Keratinocyte (primary cell): Measurements from ENCODE around the gene TOM1L2. TPM values are rescaled to one million over a fixed set of nuclear protein-coding genes. Genes with fewer than 3 reads are reported as not detected.

ENCODE experiments used
- DNase-seq: peaks from one replicate; pipeline ENCODE4 v3.0.0-alpha.2; 2011; ENCODE audit warnings: low read depth, missing footprints, low spot score
- FAIRE-seq: peaks from 2 replicates; lab custom pipeline; 2011; peaks lifted over from hg19 to GRCh38; lab: Jason Lieb, UNC
- H2AFZ ChIP-seq: 2 replicates; pipeline ENCODE4 v1.6.0; 2012; ENCODE audit warnings: low read length, control low read depth, inconsistent platforms; ENCODE audit not compliant: control insufficient read depth
- H3K27ac ChIP-seq: 2 replicates; pipeline ENCODE4 v1.5.1; 2011; ENCODE audit warnings: low read length; ENCODE audit not compliant: control insufficient read depth, insufficient read depth
- H3K27me3 ChIP-seq: 3 replicates; pipeline ENCODE4 v1.6.0; 2011; ENCODE audit warnings: low read length; ENCODE audit not compliant: control insufficient read depth, insufficient read depth; ENCODE audit errors: extremely low read depth
- H3K36me3 ChIP-seq, 2 experiments: 2 replicates in 1 of 2; 3 replicates in 1 of 2; pipeline ENCODE4 v1.5.1; 2011; ENCODE audit warnings: low read length in 2 of 2, mild to moderate bottlenecking in 1 of 2; ENCODE audit not compliant: control insufficient read depth in 2 of 2, insufficient read depth in 2 of 2; ENCODE audit errors: extremely low read depth in 1 of 2
- H3K4me1 ChIP-seq: 3 replicates; pipeline ENCODE4 v1.5.1; 2011; ENCODE audit warnings: low read length; ENCODE audit not compliant: control insufficient read depth, insufficient read depth; ENCODE audit errors: extremely low read depth
- H3K4me2 ChIP-seq: 3 replicates; pipeline ENCODE4 v1.6.0; 2011; ENCODE audit warnings: low read depth, low read length; ENCODE audit not compliant: control insufficient read depth, insufficient read depth; ENCODE audit errors: extremely low read depth
- H3K4me3 ChIP-seq, 3 experiments: fragments of 200-600 bp in 1 of 3; sonication (generic) in 1 of 3; 2 replicates in 2 of 3; 3 replicates in 1 of 3; pipeline ENCODE4 v1.5.1; 2011 to 2016; ENCODE audit warnings: low read length in 3 of 3, mild to moderate bottlenecking in 3 of 3, control low read depth in 2 of 3, inconsistent platforms in 1 of 3, low read depth in 1 of 3, mixed read lengths in 1 of 3, mixed run types in 1 of 3, moderate library complexity in 1 of 3; ENCODE audit not compliant: control insufficient read depth in 2 of 3, insufficient read depth in 2 of 3; ENCODE audit errors: extremely low read depth in 1 of 3
- H3K79me2 ChIP-seq: 2 replicates; pipeline ENCODE4 v1.6.0; 2012; ENCODE audit warnings: low read length; ENCODE audit not compliant: control insufficient read depth, insufficient read depth
- H3K9ac ChIP-seq: 3 replicates; pipeline ENCODE4 v1.6.0; 2011; ENCODE audit warnings: low read length; ENCODE audit not compliant: control insufficient read depth, insufficient read depth; ENCODE audit errors: extremely low read depth
- H3K9me1 ChIP-seq: 3 replicates; pipeline ENCODE4 v1.6.0; 2011; ENCODE audit warnings: low read length; ENCODE audit not compliant: control insufficient read depth, insufficient read depth; ENCODE audit errors: extremely low read depth
- H3K9me3 ChIP-seq: 2 replicates; pipeline ENCODE4 v1.5.1; 2012; ENCODE audit warnings: low read depth, low read length; ENCODE audit not compliant: control insufficient read depth
- H4K20me1 ChIP-seq: 3 replicates; pipeline ENCODE4 v1.6.0; 2011; ENCODE audit warnings: low read length; ENCODE audit not compliant: control insufficient read depth, insufficient read depth; ENCODE audit errors: extremely low read depth
- EZH2 ChIP-seq: IDR thresholded peaks from one replicate; pipeline ENCODE4 v1.6.1; 2012; ENCODE audit warnings: inconsistent platforms, mild to moderate bottlenecking, low read length, moderate library complexity
- dilution Hi-C: fragments of 300-500 bp; cut with MboI; formaldehyde crosslinking; loops from one replicate; pipeline ENCODE4 v1.7.0; 2020; ENCODE audit warnings: low sequenced_read_pairs; ENCODE audit not compliant: extremely low pct_ligation_motif_present
- polyA plus RNA-seq, 5 experiments: library from polyadenylated mRNA; depleted of rRNA in 3 of 5; stranded (reverse) in 3 of 5; stranded (forward) in 1 of 5; unstranded in 1 of 5; fragments of >200 nt; gene quantifications; 1 replicate in 1 of 5; 2 replicates in 3 of 5; 3 replicates in 1 of 5; pipeline versions ENCODE4 v1.2.1 to v1.2.3, GENCODE V29; 2011 to 2012; ENCODE audit warnings: missing spikeins in 2 of 5, low read depth in 1 of 5, low replicate concordance in 1 of 5
- TF ChIP-seq, protein P1 (sequence below), 3 experiments: IDR thresholded peaks in 1 of 3; conservative IDR thresholded peaks in 1 of 3; optimal IDR thresholded peaks in 1 of 3; 2 replicates in 2 of 3; 3 replicates in 1 of 3; pipeline versions ENCODE3 to v1.5.1; 2011; ENCODE audit warnings: low read length in 3 of 3, mild to moderate bottlenecking in 3 of 3, moderate library complexity in 2 of 3, control low read depth in 1 of 3, inconsistent platforms in 1 of 3; ENCODE audit not compliant: insufficient read depth in 2 of 3; ENCODE audit errors: extremely low read depth in 1 of 3

The TOM1L2 gene
- polyA plus RNA-seq, 1 donor (not counting 4 experiments of a cell fraction or from before 2014, with no cell fraction given): 36.3 TPM

DNA sequence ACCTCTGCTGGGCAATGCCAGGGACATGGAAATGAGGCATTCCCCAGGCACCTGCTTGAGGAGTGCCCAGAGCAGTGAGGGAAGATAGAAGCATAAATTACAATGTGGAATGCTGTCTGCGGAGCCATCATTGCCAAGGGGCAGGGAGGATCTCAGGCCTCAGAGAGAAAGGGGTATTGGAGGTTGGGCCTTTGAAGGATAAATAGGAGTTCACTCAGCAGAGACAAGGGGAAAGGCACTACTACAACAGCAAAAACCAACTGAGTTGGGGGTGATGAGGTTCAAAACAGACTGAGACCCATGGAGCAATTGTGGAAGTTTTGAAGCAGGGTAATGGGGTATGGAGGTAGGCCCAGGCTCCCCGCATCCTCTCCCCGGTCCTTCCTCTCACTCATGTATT, 168.2 kb downstream of the TOM1L2 start:
- Histone ChIP-seq H3K27ac (no peak overlapping the region), H3K79me2 (no peaks in the 10 kb centered on the region), H3K9me1 (peaks cover 2% of the 10 kb centered on the region), H3K9ac (no peak overlapping the region), H3K36me3 (peaks cover 17 to 31% of the 10 kb centered on the region in 2 experiments), H3K27me3 (no peaks in the 10 kb centered on the region), H4K20me1 (peaks cover 8% of the 10 kb centered on the region), H3K4me3 (no peak overlapping the region), H3K9me3 (no peaks in the 10 kb centered on the region), H2AFZ (no peak overlapping the region), H3K4me1 (peaks cover 9% of the 10 kb centered on the region), H3K4me2 (no peak overlapping the region)
- dilution Hi-C loops: no loop called here
- no peak for DNase-seq
- TF ChIP-seq, protein P1, sequence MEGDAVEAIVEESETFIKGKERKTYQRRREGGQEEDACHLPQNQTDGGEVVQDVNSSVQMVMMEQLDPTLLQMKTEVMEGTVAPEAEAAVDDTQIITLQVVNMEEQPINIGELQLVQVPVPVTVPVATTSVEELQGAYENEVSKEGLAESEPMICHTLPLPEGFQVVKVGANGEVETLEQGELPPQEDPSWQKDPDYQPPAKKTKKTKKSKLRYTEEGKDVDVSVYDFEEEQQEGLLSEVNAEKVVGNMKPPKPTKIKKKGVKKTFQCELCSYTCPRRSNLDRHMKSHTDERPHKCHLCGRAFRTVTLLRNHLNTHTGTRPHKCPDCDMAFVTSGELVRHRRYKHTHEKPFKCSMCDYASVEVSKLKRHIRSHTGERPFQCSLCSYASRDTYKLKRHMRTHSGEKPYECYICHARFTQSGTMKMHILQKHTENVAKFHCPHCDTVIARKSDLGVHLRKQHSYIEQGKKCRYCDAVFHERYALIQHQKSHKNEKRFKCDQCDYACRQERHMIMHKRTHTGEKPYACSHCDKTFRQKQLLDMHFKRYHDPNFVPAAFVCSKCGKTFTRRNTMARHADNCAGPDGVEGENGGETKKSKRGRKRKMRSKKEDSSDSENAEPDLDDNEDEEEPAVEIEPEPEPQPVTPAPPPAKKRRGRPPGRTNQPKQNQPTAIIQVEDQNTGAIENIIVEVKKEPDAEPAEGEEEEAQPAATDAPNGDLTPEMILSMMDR (optimal IDR thresholded peaks at IDR 0.05 in 1 of 3, IDR thresholded peaks at IDR 0.05 in 1 of 3, conservative IDR thresholded peaks at IDR 0.05 in 1 of 3; ENCODE audit: extremely low read depth in 1 of 3, insufficient read depth in 2 of 3, low read length in 3 of 3): no peak
- no peak for TF ChIP-seq EZH2
- FAIRE-seq: no peak

DNA sequence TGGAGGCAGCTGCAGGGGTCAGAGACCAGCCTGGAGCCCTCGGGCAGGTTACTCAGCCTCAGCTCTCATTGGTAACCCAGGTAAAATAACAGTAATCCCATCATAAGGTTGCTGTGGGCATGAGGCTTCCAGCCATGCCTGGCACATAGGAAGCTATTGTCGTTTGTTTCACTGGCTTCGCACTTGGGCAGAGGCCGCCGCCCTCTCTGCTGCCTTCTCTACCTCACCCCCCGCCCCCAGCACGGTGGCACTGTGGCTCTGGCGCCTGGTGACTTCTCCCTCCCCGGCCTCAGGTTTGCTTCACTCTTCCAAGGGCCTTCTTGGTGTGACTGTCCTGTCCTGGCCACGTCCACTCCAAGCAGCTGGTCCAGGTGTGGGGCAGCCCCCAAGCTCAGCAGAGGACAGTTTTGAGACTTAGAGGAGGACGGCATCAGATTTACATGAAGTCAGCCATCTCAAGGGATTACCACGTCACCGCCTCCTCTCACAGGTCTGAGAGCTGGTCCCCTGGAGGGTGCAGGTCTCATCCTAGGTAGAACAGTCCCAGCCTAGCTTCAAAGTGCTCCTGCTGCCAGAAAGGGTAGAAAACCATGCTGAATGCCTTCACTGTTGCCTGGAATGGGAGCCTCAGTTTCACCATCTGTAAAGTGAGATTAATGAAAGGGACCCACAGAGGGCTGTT, 170.3 kb downstream of the TOM1L2 start:
- Histone ChIP-seq H3K9me1 (peaks cover 2% of the 10 kb centered on the region), H3K27me3 (no peaks in the 10 kb centered on the region), H2AFZ (no peak overlapping the region), H3K9me3 (no peaks in the 10 kb centered on the region), H3K4me2 (no peak overlapping the region), H3K4me3 (no peak overlapping the region), H3K27ac (no peak overlapping the region), H3K79me2 (no peaks in the 10 kb centered on the region), H3K36me3 (peaks cover 23 to 27% of the 10 kb centered on the region in 2 experiments), H3K4me1 (peaks cover 7% of the 10 kb centered on the region), H3K9ac (no peak overlapping the region), H4K20me1 (peaks cover 3% of the 10 kb centered on the region)
- FAIRE-seq (no peak), DNase-seq (no peak)
- no peak for TF ChIP-seq EZH2
- TF ChIP-seq, protein P1 (optimal IDR thresholded peaks at IDR 0.05 in 1 of 3, IDR thresholded peaks at IDR 0.05 in 1 of 3, conservative IDR thresholded peaks at IDR 0.05 in 1 of 3; ENCODE audit: extremely low read depth in 1 of 3, insufficient read depth in 2 of 3, low read length in 3 of 3): no peak
- dilution Hi-C loops: no loop called here
